Sciatic nerve (tissue), 2 donors: Measurements from ENCODE around the gene POLR2C. TPM values are rescaled to one million over a fixed set of nuclear protein-coding genes. Genes with fewer than 3 reads are reported as not detected.

Experiments
- ATAC-seq: fragments of 200-7000 bp; cut with Tn5 transposase; one replicate; pipeline ENCODE4 v1.9.1; 2020; ENCODE audit warnings: mild to moderate bottlenecking, moderate library complexity
- DNase-seq: peaks from one replicate; pipeline ENCODE4 v3.0.0-alpha.2; 2020; ENCODE audit warnings: low spot score
- intact Hi-C: fragments of 100-400 bp; cut with DNase I; formaldehyde crosslinking; loops from one replicate; pipeline ENCODE4 v1.14.2; 2022
- total RNA-seq: library from RNA; stranded (reverse); fragmentation: NEBNext Ultra II Directional; extraction: Animal tissue kit (Norgen Biotek cat#: 25700); gene quantifications from one replicate; pipeline ENCODE4 v1.2.1, GENCODE V29; 2021
- donor health status: DM: no; HTN: no; CAD: no.
- donor health status: DM: no; HTN: no; CAD: no.

The POLR2C gene
- total RNA-seq, 1 donor from 2014 or later: 42.6 TPM

DNA sequence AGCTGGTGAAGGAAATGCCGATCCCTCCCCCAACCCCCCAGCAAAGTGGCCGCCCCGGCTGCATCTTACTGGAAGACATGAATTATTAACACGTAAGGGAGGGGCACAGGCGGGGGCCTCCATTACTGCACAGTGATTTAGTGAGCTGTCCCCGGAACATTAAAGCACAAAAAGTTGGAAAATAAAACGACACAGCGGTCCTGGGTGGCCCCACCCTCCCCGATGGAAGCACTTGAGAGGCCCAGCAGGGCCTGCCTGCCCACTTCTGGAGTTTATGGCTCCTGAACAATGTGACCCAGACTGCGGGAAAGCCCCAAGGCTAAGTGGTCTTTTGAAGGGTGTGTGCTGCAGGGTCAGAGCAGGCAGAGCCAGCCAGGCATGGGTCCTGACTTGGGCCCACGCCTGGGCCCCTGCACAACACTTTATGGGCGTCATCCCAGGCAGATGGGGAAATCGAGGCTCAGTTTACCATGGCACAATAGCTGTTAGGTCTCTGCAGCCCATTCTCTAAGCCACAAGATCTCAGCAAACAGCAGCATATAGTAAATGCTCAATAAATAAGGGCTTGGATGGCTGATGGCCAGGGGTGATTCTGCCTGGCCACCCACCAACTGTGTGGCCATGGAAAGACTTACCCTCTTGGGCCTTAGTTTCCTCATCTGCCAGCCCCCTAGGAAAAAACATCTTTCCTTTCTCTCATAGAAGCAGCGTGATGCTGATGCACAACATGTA, 51.1 kb downstream of the POLR2C start:
- ATAC-seq (no peak), DNase-seq (no peak)
- intact Hi-C loops: no loop called here

DNA sequence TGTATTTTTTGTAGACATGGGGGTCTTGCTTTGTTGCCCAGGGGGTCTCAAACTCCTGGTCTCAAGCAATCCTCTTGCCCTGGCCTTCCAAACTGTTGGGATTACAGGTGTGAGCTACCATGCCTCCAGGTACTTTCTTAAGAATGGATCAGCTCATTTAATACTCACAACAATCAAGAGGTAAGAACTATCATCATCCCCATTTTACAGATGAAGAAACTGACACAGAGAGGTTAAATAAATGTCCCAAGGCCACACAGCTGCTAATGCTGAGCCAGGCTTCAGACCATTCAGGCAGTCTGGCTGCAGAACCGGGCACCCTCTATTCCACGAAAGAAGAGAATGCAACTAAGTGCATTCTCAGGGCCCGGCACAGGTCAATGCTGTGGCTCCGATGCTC, 51.9 kb downstream of the POLR2C start:
- DNase-seq (no peak), ATAC-seq (no peak)
- intact Hi-C loops: no loop called here

- intact Hi-C loops: loop anchor here (5.0 kb wide), 2 partner anchors 48 to 213 kb away; no protein-coding TSS in a partner anchor
- no peak for ATAC-seq
- DNase-seq: no peak
Observed at GRCh38 chr16:57514791-57515600, 52.5 kb downstream of the POLR2C start.

DNA sequence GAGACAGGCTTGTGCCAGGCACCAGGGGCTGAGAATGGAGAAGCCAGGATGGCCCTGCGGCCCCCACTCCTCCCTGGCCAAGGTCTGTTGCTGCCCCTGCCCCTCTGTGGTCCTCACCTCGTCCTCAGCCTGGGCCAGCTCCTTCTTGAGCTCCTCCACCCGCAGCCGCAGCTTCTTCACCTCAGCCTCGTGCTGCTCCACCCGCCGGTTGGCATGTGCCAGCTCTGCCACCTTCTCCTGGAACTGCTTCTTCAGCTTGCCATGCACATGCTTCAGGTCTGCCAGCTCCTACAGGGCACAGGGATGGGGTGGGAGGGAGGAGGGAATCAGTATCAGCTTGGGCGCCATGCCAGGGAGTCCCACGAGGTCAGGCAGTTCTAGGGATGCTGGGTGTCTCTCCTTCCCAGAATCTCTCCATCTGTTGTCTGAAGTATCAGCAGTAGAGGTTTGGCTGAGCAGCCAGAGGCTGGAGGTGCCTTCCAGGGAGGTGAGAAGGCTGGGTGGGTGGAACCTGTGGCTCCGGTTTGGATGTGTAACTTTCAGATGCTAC, 53.8 kb downstream of the POLR2C start:
- ATAC-seq: no peak
- intact Hi-C loops: loop anchor here (2.0 to 5.0 kb wide), 3 partner anchors 49 to 214 kb away; no protein-coding TSS in a partner anchor
- DNase-seq: no peak

GRCh38 chr16:57516773-57517172, 54.3 kb downstream of the POLR2C start:
- intact Hi-C loops: loop anchor here (2.0 to 5.0 kb wide), 3 partner anchors 49 to 214 kb away; no protein-coding TSS in a partner anchor
- ATAC-seq (no peak), DNase-seq (no peak)

DNA sequence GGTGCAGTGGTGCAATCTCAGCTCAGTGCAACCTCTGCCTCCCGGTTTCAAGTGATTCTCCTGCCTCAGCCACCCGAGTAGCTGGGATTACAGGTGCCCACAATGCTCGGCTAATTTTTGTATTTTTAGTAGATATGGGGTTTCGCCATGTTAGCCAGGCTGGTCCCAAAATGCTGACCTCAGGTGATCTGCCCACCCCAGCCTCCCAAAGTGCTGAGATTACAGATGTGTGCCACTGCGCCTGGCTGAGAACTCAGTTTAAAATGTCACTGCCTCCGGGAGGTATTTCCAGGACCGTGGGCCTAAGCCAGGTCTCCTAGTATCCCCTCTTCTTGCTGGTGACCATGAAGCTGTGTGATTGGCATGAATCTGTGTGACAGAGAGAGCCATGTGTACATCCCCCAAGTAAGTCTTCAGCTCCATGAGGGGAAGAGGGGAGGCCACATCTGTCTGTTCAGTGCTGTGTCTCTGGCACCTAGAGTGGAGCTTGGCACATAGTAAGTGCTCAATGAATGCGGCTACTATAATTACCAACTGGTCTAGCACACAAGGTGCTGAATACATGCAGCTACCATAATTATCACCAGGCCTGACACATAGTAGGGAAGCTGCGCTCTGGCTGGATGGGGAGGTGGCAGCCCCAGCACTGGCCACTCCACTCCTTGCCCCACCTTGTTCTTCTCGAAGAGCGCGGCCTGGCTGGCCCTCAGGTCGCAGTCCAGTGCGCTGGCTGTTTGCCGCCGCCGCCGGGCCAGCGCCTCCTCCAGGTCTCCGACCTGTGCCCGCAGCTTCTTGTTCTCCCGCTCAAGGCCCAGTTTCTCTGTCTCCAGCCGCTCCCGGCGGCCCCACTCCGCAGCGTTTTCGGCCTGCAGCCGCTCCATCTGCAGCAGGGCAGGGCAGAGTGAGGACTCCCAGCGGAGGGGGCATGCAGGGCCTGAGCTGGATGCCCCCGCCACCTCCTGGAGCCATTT, 55.2 kb downstream of the POLR2C start:
- intact Hi-C loops: loop anchor here (2.0 to 5.0 kb wide), 3 partner anchors 50 to 215 kb away; no protein-coding TSS in a partner anchor
- ATAC-seq (no peak), DNase-seq (no peak)

- intact Hi-C loops: loop anchor here (5.0 kb wide), 2 partner anchors 51 to 216 kb away; no protein-coding TSS in a partner anchor
- no peak for DNase-seq
- ATAC-seq: no peak
Observed at GRCh38 chr16:57518520-57518919, 56.0 kb downstream of the POLR2C start.

DNA sequence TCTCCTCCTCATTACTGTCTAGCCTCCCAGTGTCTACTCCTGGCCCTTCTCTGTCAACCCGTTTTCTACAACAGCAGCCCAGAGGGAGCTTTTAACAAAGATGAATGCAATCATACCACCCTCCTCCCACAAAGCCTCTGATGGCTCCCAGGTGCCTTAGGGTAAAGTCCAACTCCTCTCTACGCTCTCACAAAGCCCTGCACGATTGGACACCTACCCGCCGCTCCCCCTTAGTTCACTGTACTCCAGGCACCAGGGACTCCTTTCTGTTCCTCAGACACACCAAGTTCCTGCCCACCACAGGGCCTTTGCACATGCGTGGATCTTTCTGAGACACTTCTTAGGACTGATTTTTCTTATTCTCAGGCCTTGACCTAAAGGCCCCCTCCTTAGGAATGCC, 56.4 kb downstream of the POLR2C start:
- DNase-seq (no peak), ATAC-seq (no peak)
- intact Hi-C loops: loop anchor here (1.0 to 5.0 kb wide), 3 partner anchors 52 to 217 kb away; no protein-coding TSS in a partner anchor

DNA sequence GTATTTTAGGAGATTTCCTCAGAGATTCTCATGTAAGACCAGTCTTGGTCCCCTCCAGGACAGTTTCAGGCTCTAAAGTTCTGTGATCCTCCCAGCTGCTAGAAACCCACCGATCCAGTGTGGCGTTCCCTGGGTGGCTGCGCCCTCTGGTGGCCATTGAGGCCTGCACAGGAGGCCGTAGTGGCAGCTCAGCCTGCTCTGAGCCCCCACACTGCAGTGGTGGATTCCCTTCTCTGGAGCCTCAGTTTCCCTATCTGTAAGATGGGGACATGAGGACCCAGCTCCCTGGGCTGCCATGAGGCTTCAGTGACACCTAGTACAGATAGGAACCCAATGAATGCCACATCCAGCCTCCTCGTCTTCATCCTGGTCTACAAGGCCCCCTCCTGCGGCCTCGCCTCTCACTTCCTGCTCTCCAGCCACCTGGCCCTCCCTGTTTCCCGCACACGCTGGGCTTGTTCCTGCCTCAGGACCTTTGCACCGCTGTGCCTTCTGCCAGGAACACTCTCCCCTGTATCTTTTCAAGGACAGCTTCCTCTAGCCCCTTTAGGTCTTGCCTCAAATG, 57.4 kb downstream of the POLR2C start:
- peak; percentile 89 for DNase-seq
- peak; percentile 87 for ATAC-seq
- intact Hi-C loops: loop anchor here (1.0 to 5.0 kb wide), 3 partner anchors 53 to 218 kb away; no protein-coding TSS in a partner anchor

Other genes starting within 250 kb of the POLR2C start
- 38.5 TPM for gene ARL2BP, start 217.4 kb upstream of the POLR2C start, total RNA-seq
- gene PLLP, start 178.0 kb upstream of the POLR2C start, total RNA-seq: 121 TPM
- gene CCL22, start 103.9 kb upstream of the POLR2C start, total RNA-seq: 0.13 TPM
- gene CX3CL1, start 90.2 kb upstream of the POLR2C start, total RNA-seq: 21.3 TPM
- gene CCL17, start 57.9 kb upstream of the POLR2C start, total RNA-seq: not detected
- 28.1 TPM for gene CIAPIN1, start 15.3 kb upstream of the POLR2C start, total RNA-seq
- gene COQ9, start 15.2 kb upstream of the POLR2C start, total RNA-seq: 31.2 TPM
- gene DOK4, start 23.8 kb downstream of the POLR2C start, total RNA-seq: 22.6 TPM
- 14.3 TPM for gene CCDC102A, start 73.9 kb downstream of the POLR2C start, total RNA-seq
- gene ADGRG5, start 80.0 kb downstream of the POLR2C start, total RNA-seq: 1.2 TPM
- gene ADGRG1, start 166.0 kb downstream of the POLR2C start, total RNA-seq: 47.4 TPM
- 4.6 TPM for gene ADGRG3, start 205.6 kb downstream of the POLR2C start, total RNA-seq
- gene DRC7, start 232.1 kb downstream of the POLR2C start, total RNA-seq: not detected